IMR-90 (cell line): Measurements from ENCODE around the gene ELFN1. TPM values are rescaled to one million over a fixed set of nuclear protein-coding genes. Genes with fewer than 3 reads are reported as not detected.

ENCODE experiments used
- MXI1 ChIP-seq: IDR thresholded peaks from 2 replicates; pipeline ENCODE4 v1.6.1; 2012; ENCODE audit warnings: low read depth, mild to moderate bottlenecking, low read length, moderate library complexity, borderline replicate concordance
- polyA plus RNA-seq, 3 experiments: library from polyadenylated mRNA; depleted of rRNA; stranded (reverse); fragments of >200 nt; gene quantifications; 2 replicates each; pipeline ENCODE4 v1.2.3, GENCODE V29; 2012; ENCODE audit warnings: low replicate concordance in 1 of 3
- total RNA-seq: library from RNA; depleted of rRNA; stranded (reverse); fragments of >200 nt; gene quantifications from 2 replicates; pipeline ENCODE4 v1.2.3, GENCODE V29; 2012
- TF ChIP-seq, protein P1 (sequence below): fragments of 150-350 bp; IDR thresholded peaks from 2 replicates; pipeline ENCODE4 v1.6.1; 2016; ENCODE audit warnings: low read depth, mild to moderate bottlenecking, low read length, moderate library complexity, borderline replicate concordance

Gene ELFN1
- total and polyA plus RNA-seq, 2 of the 4 experiments (the other 2 are of a cell fraction), result 1.6 to 5.2 TPM

DNA sequence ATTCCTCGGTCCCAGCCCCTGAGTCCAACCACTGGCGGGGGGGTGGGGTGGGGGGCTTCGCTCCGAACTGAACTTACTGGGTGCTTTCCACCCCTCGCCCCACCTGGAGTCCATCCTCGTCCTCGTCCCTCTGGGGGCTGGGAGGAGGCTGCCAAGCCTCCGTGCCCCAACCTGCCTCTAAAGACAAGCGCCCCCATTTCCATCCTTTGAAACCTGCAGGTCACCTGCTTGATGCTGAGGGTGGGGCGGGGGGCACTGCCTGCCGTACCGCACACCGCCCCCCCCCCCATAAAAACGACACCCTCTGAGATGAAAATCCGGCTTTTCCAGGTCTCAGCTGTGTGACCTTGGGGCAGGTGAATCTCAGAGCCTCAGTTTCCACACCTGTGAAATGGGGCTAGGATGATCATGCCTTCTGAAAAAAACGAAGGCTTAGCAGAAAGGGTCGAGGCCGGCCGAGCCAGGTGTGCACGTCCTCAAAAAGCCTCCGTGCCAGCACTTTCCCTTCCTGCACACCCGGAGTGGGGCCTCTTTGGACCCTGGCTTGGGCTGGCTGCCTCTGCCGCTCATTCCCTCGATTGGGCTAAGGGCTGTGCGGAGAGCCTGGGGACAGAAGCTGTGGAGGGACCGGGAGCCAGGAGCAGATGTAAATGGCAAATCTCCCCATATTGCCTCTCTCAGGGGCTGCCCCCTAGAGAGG lies 967 bp downstream of the ELFN1 start (continued):
- TF ChIP-seq MXI1, result no peak
- TF ChIP-seq, protein P1, sequence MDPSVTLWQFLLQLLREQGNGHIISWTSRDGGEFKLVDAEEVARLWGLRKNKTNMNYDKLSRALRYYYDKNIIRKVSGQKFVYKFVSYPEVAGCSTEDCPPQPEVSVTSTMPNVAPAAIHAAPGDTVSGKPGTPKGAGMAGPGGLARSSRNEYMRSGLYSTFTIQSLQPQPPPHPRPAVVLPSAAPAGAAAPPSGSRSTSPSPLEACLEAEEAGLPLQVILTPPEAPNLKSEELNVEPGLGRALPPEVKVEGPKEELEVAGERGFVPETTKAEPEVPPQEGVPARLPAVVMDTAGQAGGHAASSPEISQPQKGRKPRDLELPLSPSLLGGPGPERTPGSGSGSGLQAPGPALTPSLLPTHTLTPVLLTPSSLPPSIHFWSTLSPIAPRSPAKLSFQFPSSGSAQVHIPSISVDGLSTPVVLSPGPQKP, result no peak
